Vagina (tissue), 2 donors: ENCODE measurements around the gene UBTD1. TPM values are rescaled to one million over a fixed set of nuclear protein-coding genes. Genes with fewer than 3 reads are reported as not detected.

Source experiments
- DNase-seq, 2 donors: peaks; one replicate each; pipeline ENCODE4 v3.0.0-alpha.2; 2017; ENCODE audit errors: extremely low spot score in 2 of 2
- H3K27ac ChIP-seq: fragments of 200-600 bp; sonication (generic); one replicate; pipeline ENCODE4 v1.5.1; 2019
- H3K27me3 ChIP-seq: fragments of 200-600 bp; sonication (generic); one replicate; pipeline ENCODE4 v1.5.1; 2019
- H3K36me3 ChIP-seq, 2 donors: fragments of 200-600 bp; sonication (generic); one replicate each; pipeline ENCODE4 v1.5.1; 2017 to 2019
- H3K4me1 ChIP-seq: fragments of 200-600 bp; sonication (generic); one replicate; pipeline ENCODE4 v1.5.1; 2019
- H3K4me3 ChIP-seq, 2 donors: fragments of 200-600 bp; sonication (generic); 1 replicate in 1 of 2; 2 replicates in 1 of 2; pipeline ENCODE4 v1.5.1; 2016 to 2019
- H3K9me3 ChIP-seq: fragments of 200-600 bp; sonication (generic); one replicate; pipeline ENCODE4 v1.5.1; 2019
- CTCF ChIP-seq, 3 experiments: fragments of 450-650 bp in 2 of 3; fragments of 200-600 bp in 1 of 3; sonication (generic) in 1 of 3; IDR thresholded peaks; one replicate each; pipeline ENCODE4 v1.5.1; 2017 to 2019; ENCODE audit warnings: antibody characterized with exemption in 3 of 3, mild to moderate bottlenecking in 2 of 3, moderate library complexity in 2 of 3
- POLR2A ChIP-seq, 2 donors: fragments of 450-650 bp; IDR thresholded peaks; one replicate each; pipeline ENCODE4 v1.6.1; 2017; ENCODE audit warnings: antibody characterized with exemption in 2 of 2, mild to moderate bottlenecking in 2 of 2, moderate library complexity in 2 of 2
- POLR2AphosphoS5 ChIP-seq, 2 donors: sonication (generic); formaldehyde crosslinking; IDR thresholded peaks; one replicate each; pipeline ENCODE4 v1.9.0; 2017; ENCODE audit warnings: antibody characterized with exemption in 2 of 2, mild to moderate bottlenecking in 2 of 2, low read depth in 1 of 2; ENCODE audit not compliant: insufficient read depth in 1 of 2
- intact Hi-C: fragments of 100-400 bp; cut with DNase I; formaldehyde crosslinking; loops from one replicate; pipeline ENCODE4 v1.15.1; 2023
- total RNA-seq: library from RNA; depleted of rRNA; stranded (reverse); fragments of >200 nt; gene quantifications from one replicate; pipeline ENCODE4 v1.2.3, GENCODE V29; 2016

UBTD1 gene
- total RNA-seq, 1 donor from 2014 or later, result 18.4 TPM

GRCh38 chr10:97570789-97571471 is 72.2 kb downstream of the UBTD1 start:
- Histone ChIP-seq H3K4me1 (peaks cover 41% of the 10 kb centered on the region), H3K4me3 (no peak overlapping the region), H3K9me3 (no peaks in the 10 kb centered on the region), H3K36me3 (peaks cover 0 to 25% of the 10 kb centered on the region in 2 donors), H3K27ac (peak overlapping the region; percentile 53), H3K27me3 (no peaks in the 10 kb centered on the region)
- no peak for DNase-seq
- intact Hi-C loops, result loop anchor here (5.0 kb wide), 1 partner anchor 41 kb away; no protein-coding TSS in a partner anchor
- TF ChIP-seq POLR2A (IDR thresholded peaks at IDR 0.05) (no peak), CTCF (IDR thresholded peaks at IDR 0.05) (no peak), POLR2AphosphoS5 (IDR thresholded peaks at IDR 0.05; ENCODE audit: insufficient read depth in 1 of 2, low read depth in 1 of 2) (no peak)

- Histone ChIP-seq H3K27ac (peak overlapping the region; percentile 57), H3K4me3 (no peak overlapping the region), H3K9me3 (no peaks in the 10 kb centered on the region), H3K36me3 (peaks cover 0 to 25% of the 10 kb centered on the region in 2 donors), H3K4me1 (peaks cover 41% of the 10 kb centered on the region), H3K27me3 (no peaks in the 10 kb centered on the region)
- TF ChIP-seq POLR2AphosphoS5 (IDR thresholded peaks at IDR 0.05; ENCODE audit: insufficient read depth in 1 of 2, low read depth in 1 of 2) (peak in 1 of 2 donors; percentile 45), POLR2A (IDR thresholded peaks at IDR 0.05) (no peak)
- intact Hi-C loops, result loop anchor here (5.0 kb wide), 1 partner anchor 41 kb away; no protein-coding TSS in a partner anchor
- DNase-seq, result no peak
These were observed 72.9 kb downstream of the UBTD1 start for GRCh38 chr10:97571622-97572021.

- intact Hi-C loops, result loop anchor here (5.0 kb wide), 1 partner anchor 40 kb away; no protein-coding TSS in a partner anchor
- peaks cover 0 to 25% of the 10 kb centered on the region in 2 donors for H3K36me3 ChIP-seq
- H3K4me1 ChIP-seq, result peaks cover 41% of the 10 kb centered on the region
- H3K27ac ChIP-seq, result peak within 1 kb of the TSS; percentile 57
- H3K27me3 ChIP-seq, result no peaks in the 10 kb centered on the region
- DNase-seq, result no peak
- H3K4me3 ChIP-seq, result no peak within 1 kb of the TSS
- H3K9me3 ChIP-seq, result no peaks in the 10 kb centered on the region
- TF ChIP-seq CTCF (IDR thresholded peaks at IDR 0.05) (peak; percentile 36 to 84 (median 79)), POLR2AphosphoS5 (IDR thresholded peaks at IDR 0.05; ENCODE audit: insufficient read depth in 1 of 2, low read depth in 1 of 2) (peak in 1 of 2 donors; percentile 34), POLR2A (IDR thresholded peaks at IDR 0.05) (no peak)
These were observed 73.7 kb downstream of the UBTD1 start, which contains the start of gene ANKRD2 for GRCh38 chr10:97572214-97572989. ANKRD2 (plus strand) TSS chr10:97572779; CDS start chr10:97572789, 10 bp downstream.

- H3K4me3 ChIP-seq, result no peak overlapping the region
- H3K4me1 ChIP-seq, result peaks cover 41% of the 10 kb centered on the region
- intact Hi-C loops, result loop anchor here (5.0 kb wide), 1 partner anchor 39 kb away; no protein-coding TSS in a partner anchor
- peak overlapping the region; percentile 45 for H3K27ac ChIP-seq
- DNase-seq, result no peak
- peaks cover 0 to 22% of the 10 kb centered on the region in 2 donors for H3K36me3 ChIP-seq
- TF ChIP-seq POLR2AphosphoS5 (IDR thresholded peaks at IDR 0.05; ENCODE audit: insufficient read depth in 1 of 2, low read depth in 1 of 2), result no peak
- TF ChIP-seq CTCF (IDR thresholded peaks at IDR 0.05), result no peak
- TF ChIP-seq POLR2A (IDR thresholded peaks at IDR 0.05), result no peak
- H3K9me3 ChIP-seq, result no peaks in the 10 kb centered on the region
- no peaks in the 10 kb centered on the region for H3K27me3 ChIP-seq
These were observed 74.3 kb downstream of the UBTD1 start for GRCh38 chr10:97573021-97573420.

- H3K4me1 ChIP-seq, result peaks cover 41% of the 10 kb centered on the region
- TF ChIP-seq POLR2A (IDR thresholded peaks at IDR 0.05) (no peak), CTCF (IDR thresholded peaks at IDR 0.05) (no peak)
- H3K9me3 ChIP-seq, result no peaks in the 10 kb centered on the region
- no peak overlapping the region for H3K4me3 ChIP-seq
- intact Hi-C loops, result loop anchor here (5.0 kb wide), 1 partner anchor 39 kb away; no protein-coding TSS in a partner anchor
- no peaks in the 10 kb centered on the region for H3K27me3 ChIP-seq
- H3K36me3 ChIP-seq, result peaks cover 0 to 16% of the 10 kb centered on the region in 2 donors
- DNase-seq, result no peak
- no peak overlapping the region for H3K27ac ChIP-seq
These were observed 74.9 kb downstream of the UBTD1 start for GRCh38 chr10:97573672-97574071.
